ENCODE results near the gene AATF.
A peak's percentile ranks its signal among the peaks of the same experiment; 100 is the strongest.

The AATF gene

GRCh38 chr17:36948717-36949460 is at the start of gene AATF:
TSS of gene AATF (plus strand) at chr17:36948954. CDS start at chr17:36949126, 172 bp downstream.
- DNase-seq: peak; percentile 98

- DNase-seq: no peak
These were observed 49.2 kb upstream of the AATF start for GRCh38 chr17:36899250-36900159.

- no peak for DNase-seq
These were observed 48.6 kb upstream of the AATF start for GRCh38 chr17:36900160-36900512.

- no peak for DNase-seq
These were observed 47.2 kb upstream of the AATF start for GRCh38 chr17:36901506-36901905.

GRCh38 chr17:36907407-36907806 is 41.3 kb upstream of the AATF start:
- DNase-seq: no peak

- DNase-seq: no peak
These were observed 38.2 kb upstream of the AATF start for GRCh38 chr17:36910513-36910912.

GRCh38 chr17:36911001-36911400 is 37.8 kb upstream of the AATF start:
- DNase-seq: no peak

GRCh38 chr17:36913132-36913531 is 35.6 kb upstream of the AATF start:
- DNase-seq: no peak

- no peak for DNase-seq
These were observed 30.5 kb upstream of the AATF start for GRCh38 chr17:36918211-36918691.

- no peak for DNase-seq
These were observed 29.3 kb upstream of the AATF start for GRCh38 chr17:36919407-36919968.

GRCh38 chr17:36920032-36921005 is 28.4 kb upstream of the AATF start:
- DNase-seq: no peak

- no peak for DNase-seq
These were observed 27.5 kb upstream of the AATF start for GRCh38 chr17:36921095-36921851.

GRCh38 chr17:36922175-36922574 is 26.6 kb upstream of the AATF start:
- DNase-seq: no peak

- no peak for DNase-seq
These were observed 24.9 kb upstream of the AATF start for GRCh38 chr17:36923814-36924221.

- no peak for DNase-seq
These were observed 22.5 kb upstream of the AATF start for GRCh38 chr17:36926226-36926625.

- DNase-seq: no peak
These were observed 22.1 kb upstream of the AATF start for GRCh38 chr17:36926701-36927100.

- DNase-seq: no peak
These were observed 20.0 kb upstream of the AATF start for GRCh38 chr17:36928471-36929345.

- DNase-seq: no peak
These were observed 18.7 kb upstream of the AATF start for GRCh38 chr17:36929851-36930582.

- no peak for DNase-seq
These were observed 18.2 kb upstream of the AATF start for GRCh38 chr17:36930583-36930900.

GRCh38 chr17:36931096-36931696 is 17.6 kb upstream of the AATF start:
- DNase-seq: no peak
